Retinal pigment epithelial cell (primary cell): ENCODE results near the gene GAB3.

Experiments used
- DNase-seq: peaks from one replicate; pipeline ENCODE4 v3.0.0-alpha.2; 2010; ENCODE audit warnings: low read depth
- H3K4me3 ChIP-seq: 2 replicates; pipeline ENCODE4 v1.5.1; 2011; ENCODE audit warnings: mild to moderate bottlenecking, low read length, control low read depth, moderate library complexity
- CTCF ChIP-seq: conservative IDR thresholded peaks from 2 replicates; pipeline ENCODE4 v1.5.1; 2011; ENCODE audit warnings: low read depth, low read length, control low read depth, inconsistent platforms

The GAB3 gene

GRCh38 chrX:154724993-154725756 lies 25.7 kb downstream of the GAB3 start:
- no peak for DNase-seq
- no peak for TF ChIP-seq CTCF
- no peak overlapping the region for H3K4me3 ChIP-seq

GRCh38 chrX:154721155-154721554 lies 29.7 kb downstream of the GAB3 start:
- TF ChIP-seq CTCF: no peak
- DNase-seq: no peak
- H3K4me3 ChIP-seq: no peak overlapping the region

- TF ChIP-seq CTCF: no peak
- DNase-seq: no peak
- no peak overlapping the region for H3K4me3 ChIP-seq
Observed at GRCh38 chrX:154720067-154720466, 30.8 kb downstream of the GAB3 start.

- H3K4me3 ChIP-seq: no peak overlapping the region
- no peak for DNase-seq
- TF ChIP-seq CTCF: no peak
Observed at GRCh38 chrX:154719132-154719675, 31.7 kb downstream of the GAB3 start.

- DNase-seq: no peak
- H3K4me3 ChIP-seq: no peak overlapping the region
- no peak for TF ChIP-seq CTCF
Observed at GRCh38 chrX:154718616-154719015, 32.3 kb downstream of the GAB3 start.

- TF ChIP-seq CTCF: peak; percentile 10
- no peak for DNase-seq
- H3K4me3 ChIP-seq: no peak overlapping the region
Observed at GRCh38 chrX:154717824-154718223, 33.1 kb downstream of the GAB3 start.

- no peak for TF ChIP-seq CTCF
- H3K4me3 ChIP-seq: no peak overlapping the region
- no peak for DNase-seq
Observed at GRCh38 chrX:154715825-154716224, 35.1 kb downstream of the GAB3 start.
